CD4-positive, alpha-beta T cell (primary cell): ENCODE data around the gene NHSL2. TPM values are rescaled to one million over a fixed set of nuclear protein-coding genes. Genes with fewer than 3 reads are reported as not detected.

Experiments
- ATAC-seq: fragments of 200-7000 bp; cut with Tn5 transposase; one replicate; pipeline ENCODE4 v1.10.0; 2022; ENCODE audit warnings: mild to moderate bottlenecking; ENCODE audit not compliant: poor library complexity
- CTCF ChIA-PET: fragments of 350-600 bp; sonication (Branson Sonifier 250); formaldehyde crosslinking; loops from one replicate; lab custom pipeline; 2021; ENCODE audit warnings: antibody characterized with exemption, inconsistent platforms; lab: Charles Lee
- POLR2A ChIA-PET: fragments of 350-600 bp; sonication (Branson Sonifier 250); formaldehyde crosslinking; loops from one replicate; lab custom pipeline; 2021; ENCODE audit warnings: antibody characterized with exemption, inconsistent platforms; lab: Charles Lee
- DNase-seq, 14 experiments: peaks; one replicate each; pipeline ENCODE4 v3.0.0-alpha.2; 2013 to 2020; ENCODE audit warnings: mixed read lengths in 2 of 14
- H3K27ac ChIP-seq, 2 donors: one replicate each; pipeline versions ENCODE4 v1.5.1 to v1.7.0; 2013; ENCODE audit warnings: low read length in 2 of 2, low read depth in 1 of 2, mild to moderate bottlenecking in 1 of 2
- H3K27me3 ChIP-seq, 2 experiments: 1 replicate in 1 of 2; 2 replicates in 1 of 2; pipeline versions ENCODE4 v1.6.1 to v1.7.0; 2013; ENCODE audit warnings: low read length in 2 of 2, control low read depth in 1 of 2, mild to moderate bottlenecking in 1 of 2, moderate library complexity in 1 of 2; ENCODE audit not compliant: insufficient read depth in 2 of 2, control insufficient read depth in 1 of 2
- H3K36me3 ChIP-seq: one replicate; pipeline ENCODE4 v1.6.1; 2013; ENCODE audit warnings: low read length, control low read depth; ENCODE audit not compliant: insufficient read depth
- H3K4me1 ChIP-seq: one replicate; pipeline ENCODE4 v1.6.1; 2013; ENCODE audit warnings: low read length, control low read depth; ENCODE audit not compliant: insufficient read depth
- H3K4me3 ChIP-seq: one replicate; pipeline ENCODE4 v1.5.1; 2013; ENCODE audit warnings: mild to moderate bottlenecking, low read length, moderate library complexity
- H3K9me3 ChIP-seq, 2 experiments: 1 replicate in 1 of 2; 2 replicates in 1 of 2; pipeline versions ENCODE4 v1.6.1 to v1.7.0; 2013; ENCODE audit warnings: low read length in 2 of 2, mild to moderate bottlenecking in 2 of 2, control low read depth in 1 of 2, moderate library complexity in 1 of 2; ENCODE audit not compliant: control insufficient read depth in 1 of 2, insufficient read depth in 1 of 2
- H3K27ac Mint-ChIP-seq: one replicate; pipeline ENCODE4 v1.8.0; 2020; ENCODE audit warnings: mixed read lengths
- H3K27me3 Mint-ChIP-seq: one replicate; pipeline ENCODE4 v1.8.0; 2021; ENCODE audit warnings: mixed read lengths
- H3K36me3 Mint-ChIP-seq: one replicate; pipeline ENCODE4 v1.8.0; 2021; ENCODE audit warnings: low read depth, mixed read lengths
- H3K4me1 Mint-ChIP-seq: one replicate; pipeline ENCODE4 v1.8.0; 2021; ENCODE audit warnings: low read depth, mixed read lengths
- H3K4me3 Mint-ChIP-seq: one replicate; pipeline ENCODE4 v1.8.0; 2020; ENCODE audit warnings: mild to moderate bottlenecking, mixed read lengths
- H3K9me3 Mint-ChIP-seq: one replicate; pipeline ENCODE4 v1.8.0; 2020; ENCODE audit warnings: mixed read lengths
- CTCF ChIP-seq: fragments of 200-600 bp; IDR thresholded peaks from one replicate; pipeline ENCODE4 v1.8.0; 2022; ENCODE audit warnings: antibody characterized with exemption, mild to moderate bottlenecking
- intact Hi-C, 2 experiments: fragments of 100-400 bp; cut with DNase I in 1 of 2; cut with micrococcal nuclease in 1 of 2; formaldehyde crosslinking; loops; one replicate each; pipeline versions ENCODE4 v1.15.1 to v1.9.0; 2023 to 2025; cut with DNase I, micrococcal nuclease
- total RNA-seq, 174 experiments: library from RNA in 2 of 174; stranded (reverse) in 2 of 174; gene quantifications; one replicate each; pipeline ENCODE4 v1.2.3 and lab custom pipeline; 2021 to 2026

Gene NHSL2
- total RNA-seq, 2 experiments from 2014 or later: 1.3 to 1.5 TPM

GRCh38 chrX:72071213-72071612 is 160.6 kb downstream of the NHSL2 start:
- Histone ChIP-seq H3K9me3 (no peaks in the 10 kb centered on the region), H3K27ac (no peak overlapping the region), H3K4me3 (no peak overlapping the region), H3K36me3 (no peaks in the 10 kb centered on the region), H3K27me3 (peaks cover 0 to 12% of the 10 kb centered on the region in 2 experiments), H3K4me1 (peaks cover 10% of the 10 kb centered on the region)
- Mint-ChIP-seq H3K27ac (no peak overlapping the region), H3K27me3 (peaks cover 44% of the 10 kb centered on the region), H3K4me3 (no peak overlapping the region), H3K9me3 (no peaks in the 10 kb centered on the region), H3K4me1 (peaks cover 7% of the 10 kb centered on the region), H3K36me3 (no peaks in the 10 kb centered on the region)
- POLR2A ChIA-PET: no interaction called here
- no peak for ATAC-seq
- intact Hi-C loops: no loop called here
- no peak for TF ChIP-seq CTCF
- CTCF ChIA-PET: no interaction called here
- DNase-seq: no peak

GRCh38 chrX:72073633-72074032 is 163.0 kb downstream of the NHSL2 start:
- ChIA-PET CTCF (no interaction called here), POLR2A (no interaction called here)
- H3K4me3 Mint-ChIP-seq: no peak overlapping the region
- DNase-seq (no peak), ATAC-seq (no peak)
- peaks cover 26% of the 10 kb centered on the region for H3K4me1 ChIP-seq
- no peaks in the 10 kb centered on the region for H3K9me3 ChIP-seq
- TF ChIP-seq CTCF: no peak
- H3K36me3 ChIP-seq: no peaks in the 10 kb centered on the region
- intact Hi-C loops: no loop called here
- no peaks in the 10 kb centered on the region for H3K36me3 Mint-ChIP-seq
- peaks cover 0 to 4% of the 10 kb centered on the region in 2 experiments for H3K27me3 ChIP-seq
- no peak overlapping the region for H3K4me3 ChIP-seq
- peaks cover 13% of the 10 kb centered on the region for H3K4me1 Mint-ChIP-seq
- no peak overlapping the region for H3K27ac Mint-ChIP-seq
- H3K27ac ChIP-seq: no peak overlapping the region
- no peaks in the 10 kb centered on the region for H3K9me3 Mint-ChIP-seq
- H3K27me3 Mint-ChIP-seq: peaks cover 24% of the 10 kb centered on the region

GRCh38 chrX:72078411-72078810 is 167.8 kb downstream of the NHSL2 start:
- no peak for TF ChIP-seq CTCF
- Histone ChIP-seq H3K9me3 (no peaks in the 10 kb centered on the region), H3K27me3 (no peaks in the 10 kb centered on the region), H3K36me3 (no peaks in the 10 kb centered on the region), H3K4me1 (peaks cover 18% of the 10 kb centered on the region), H3K27ac (no peak overlapping the region), H3K4me3 (no peak overlapping the region)
- H3K36me3 Mint-ChIP-seq: no peaks in the 10 kb centered on the region
- no peak overlapping the region for H3K27ac Mint-ChIP-seq
- no peak for ATAC-seq
- intact Hi-C loops: no loop called here
- POLR2A ChIA-PET: no interaction called here
- no peak overlapping the region for H3K4me3 Mint-ChIP-seq
- CTCF ChIA-PET: no interaction called here
- no peak for DNase-seq
- no peaks in the 10 kb centered on the region for H3K9me3 Mint-ChIP-seq
- H3K27me3 Mint-ChIP-seq: no peaks in the 10 kb centered on the region
- peaks cover 9% of the 10 kb centered on the region for H3K4me1 Mint-ChIP-seq
